ENCODE measurements around the gene RNF223.
A peak's percentile ranks its signal among the peaks of the same experiment; 100 is the strongest.
"Not testable (repeated sequence)": the region's sequence is repeated elsewhere in the genome, so short reads cannot be mapped to it uniquely, and the experiment has no call there.

RNF223 gene

DNA sequence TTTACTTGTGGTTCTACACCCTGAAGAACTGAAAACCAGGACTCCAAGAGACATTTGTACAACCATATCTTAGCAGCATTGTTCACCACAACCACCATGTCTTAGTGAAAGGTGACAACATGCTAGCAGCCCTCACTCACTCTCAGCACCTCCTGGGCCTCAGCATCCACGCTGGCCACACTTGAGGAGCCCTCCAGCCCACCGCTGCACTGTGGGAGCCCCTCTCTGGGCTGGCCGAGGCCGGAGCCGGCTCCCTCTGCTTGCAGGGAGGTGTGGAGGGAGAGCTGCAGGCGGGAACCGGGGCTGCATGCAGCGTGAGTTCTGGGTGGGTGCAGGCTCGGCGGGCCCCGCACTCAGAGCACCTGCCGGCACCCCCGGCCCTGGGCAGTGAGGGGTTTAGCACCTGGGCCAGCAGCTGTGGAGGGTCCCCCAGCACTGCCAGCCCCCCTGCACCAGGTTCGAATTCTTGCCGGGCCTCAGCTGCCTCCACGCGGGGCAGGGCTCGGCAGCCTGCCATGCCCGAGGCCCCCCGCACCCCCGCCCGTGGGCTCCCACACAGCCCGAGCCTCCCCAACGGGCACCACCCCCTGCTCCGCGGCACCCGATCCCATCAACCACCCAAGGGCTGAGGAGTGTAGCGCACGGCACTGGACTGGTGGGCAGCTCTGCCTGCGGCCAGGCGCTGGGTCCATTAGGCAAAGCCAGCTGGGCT lies 32.6 kb upstream of the RNF223 start:
- no peak for DNase-seq

GRCh38 chr1:1104152-1104551 lies 30.0 kb upstream of the RNF223 start:
- DNase-seq: not testable (repeated sequence)

DNA sequence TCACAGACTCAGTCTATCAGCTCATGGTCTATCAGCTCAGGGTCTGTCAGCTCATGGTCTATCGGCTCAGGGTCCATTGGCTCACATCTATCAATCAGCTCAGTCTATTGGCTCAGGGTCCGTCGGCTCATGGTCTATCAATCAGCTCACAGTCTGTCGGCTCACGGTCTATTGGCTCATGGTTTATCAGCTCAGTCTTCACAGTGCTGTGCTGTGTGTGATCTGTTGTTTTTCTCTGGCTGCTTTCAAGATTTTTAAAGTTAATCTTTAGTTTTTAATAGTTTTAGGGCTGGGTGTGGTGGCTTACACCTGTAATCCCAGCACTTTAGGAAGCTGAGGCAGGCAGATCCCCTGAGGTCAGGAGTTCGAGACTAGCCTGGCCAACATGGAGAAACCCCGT lies 27.4 kb upstream of the RNF223 start:
- DNase-seq: no peak

DNA sequence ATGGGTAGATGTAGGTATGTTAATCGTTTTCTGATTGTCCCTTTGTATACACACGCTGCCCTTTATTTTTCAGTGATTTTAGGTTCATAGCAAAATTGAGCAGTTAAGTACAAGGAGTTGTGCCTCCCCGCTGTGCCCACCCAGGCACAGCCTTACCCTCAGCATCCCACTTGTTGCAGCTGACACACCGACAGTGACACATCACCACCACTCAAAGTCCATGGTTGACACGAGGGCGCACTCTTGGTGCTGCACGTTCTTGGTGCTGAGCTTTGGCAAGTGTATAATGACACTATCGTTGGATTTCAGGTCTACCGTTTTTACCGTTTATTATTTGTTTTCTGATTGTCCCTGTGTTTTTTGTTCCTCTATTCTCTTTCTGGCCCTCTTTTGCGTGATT lies 26.2 kb upstream of the RNF223 start:
- no peak for DNase-seq

- DNase-seq: no peak
These were observed 25.5 kb upstream of the RNF223 start for GRCh38 chr1:1099506-1100183.

- DNase-seq: no peak
These were observed 24.7 kb upstream of the RNF223 start for GRCh38 chr1:1098681-1099421.

- not testable (repeated sequence) for DNase-seq
These were observed 22.0 kb upstream of the RNF223 start for GRCh38 chr1:1096136-1096535.

DNA sequence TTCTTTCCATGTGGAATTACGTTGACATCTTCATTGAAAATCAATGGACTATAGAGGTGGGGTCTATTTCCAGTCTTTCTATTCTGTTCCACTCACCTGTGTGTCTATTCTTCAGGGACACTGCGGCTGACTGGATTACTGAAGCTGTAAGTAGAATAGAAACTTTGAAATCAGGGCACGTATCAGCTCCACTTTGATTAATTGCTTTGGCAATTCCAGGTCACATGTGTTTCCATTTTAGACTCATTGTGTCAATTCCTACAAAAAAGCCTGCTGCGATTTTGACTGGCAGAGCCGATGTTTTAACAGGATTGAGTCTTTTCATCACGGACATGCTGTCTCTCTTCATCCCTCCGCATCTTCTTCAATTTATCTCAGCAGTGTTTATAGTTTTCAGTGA lies 20.9 kb upstream of the RNF223 start:
- DNase-seq: no peak

DNA sequence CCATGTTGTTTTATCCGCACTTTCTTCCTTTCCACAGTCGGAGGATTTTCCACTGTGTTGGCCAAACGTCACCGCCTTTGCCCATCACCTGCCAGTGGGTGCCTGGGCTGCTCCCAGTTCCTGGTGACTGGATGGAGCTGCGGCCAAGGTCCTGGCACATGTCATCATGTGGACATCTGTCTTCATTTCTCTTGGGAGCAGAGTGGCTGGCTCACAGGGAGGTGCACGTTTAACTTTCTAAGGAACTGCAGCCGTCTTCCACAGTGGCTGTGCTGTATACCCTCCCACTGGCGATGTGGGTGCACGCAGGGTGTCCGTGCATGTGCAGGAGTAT lies 19.5 kb upstream of the RNF223 start:
- DNase-seq: no peak

GRCh38 chr1:1092894-1093609 lies 18.9 kb upstream of the RNF223 start:
- no peak for DNase-seq

- DNase-seq: peak; percentile 23
These were observed 18.2 kb upstream of the RNF223 start for GRCh38 chr1:1092149-1092855.

- peak; percentile 21 for DNase-seq
These were observed 17.4 kb upstream of the RNF223 start for GRCh38 chr1:1091344-1092148.

DNA sequence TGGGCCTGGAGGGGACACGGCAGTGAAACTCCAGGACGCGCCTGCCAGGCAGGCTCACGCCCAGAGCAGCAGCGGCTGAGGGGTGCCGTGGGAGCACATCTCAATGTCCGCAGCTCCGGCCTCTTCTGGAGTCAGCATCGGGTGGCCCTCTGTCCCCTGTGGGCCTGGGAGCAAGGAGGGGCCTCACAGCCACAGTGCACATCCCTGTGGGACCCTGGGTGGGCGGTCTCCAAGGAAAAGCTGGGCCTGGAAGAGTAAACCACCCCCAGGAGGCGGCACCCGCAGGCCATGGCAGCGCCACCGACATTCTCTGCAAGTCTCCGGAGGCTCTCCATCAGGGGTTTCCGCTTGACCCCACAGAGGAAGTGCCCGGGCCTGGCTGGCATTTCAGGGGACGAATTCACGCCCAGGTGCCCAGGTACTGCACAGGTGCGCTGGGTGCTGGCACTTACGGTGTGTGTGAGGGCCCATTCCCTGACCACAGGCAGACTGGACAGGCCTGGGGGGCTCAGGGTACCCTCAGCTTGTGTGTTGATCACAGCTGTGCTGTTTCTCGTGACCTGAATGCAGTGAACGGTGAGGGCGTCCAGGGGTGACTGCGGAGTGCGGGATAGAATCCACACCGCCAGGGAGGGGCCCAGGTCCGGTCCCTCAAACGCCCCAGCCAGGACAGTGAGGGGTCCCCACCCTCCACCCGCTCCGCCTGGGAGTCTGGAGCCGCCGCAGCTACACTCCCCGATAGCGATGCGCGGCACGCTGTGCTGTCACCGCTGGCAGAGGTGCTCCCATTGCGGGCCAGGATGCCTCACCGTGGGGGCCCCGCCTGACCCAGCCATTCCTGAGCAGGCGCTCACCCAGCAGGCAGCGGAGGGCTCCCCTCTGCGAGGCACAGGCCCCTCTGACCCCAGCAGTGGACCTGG lies 16.6 kb upstream of the RNF223 start:
- peak; percentile 25 for DNase-seq

- peak; percentile 15 for DNase-seq
These were observed 15.8 kb upstream of the RNF223 start for GRCh38 chr1:1089731-1090423.

DNA sequence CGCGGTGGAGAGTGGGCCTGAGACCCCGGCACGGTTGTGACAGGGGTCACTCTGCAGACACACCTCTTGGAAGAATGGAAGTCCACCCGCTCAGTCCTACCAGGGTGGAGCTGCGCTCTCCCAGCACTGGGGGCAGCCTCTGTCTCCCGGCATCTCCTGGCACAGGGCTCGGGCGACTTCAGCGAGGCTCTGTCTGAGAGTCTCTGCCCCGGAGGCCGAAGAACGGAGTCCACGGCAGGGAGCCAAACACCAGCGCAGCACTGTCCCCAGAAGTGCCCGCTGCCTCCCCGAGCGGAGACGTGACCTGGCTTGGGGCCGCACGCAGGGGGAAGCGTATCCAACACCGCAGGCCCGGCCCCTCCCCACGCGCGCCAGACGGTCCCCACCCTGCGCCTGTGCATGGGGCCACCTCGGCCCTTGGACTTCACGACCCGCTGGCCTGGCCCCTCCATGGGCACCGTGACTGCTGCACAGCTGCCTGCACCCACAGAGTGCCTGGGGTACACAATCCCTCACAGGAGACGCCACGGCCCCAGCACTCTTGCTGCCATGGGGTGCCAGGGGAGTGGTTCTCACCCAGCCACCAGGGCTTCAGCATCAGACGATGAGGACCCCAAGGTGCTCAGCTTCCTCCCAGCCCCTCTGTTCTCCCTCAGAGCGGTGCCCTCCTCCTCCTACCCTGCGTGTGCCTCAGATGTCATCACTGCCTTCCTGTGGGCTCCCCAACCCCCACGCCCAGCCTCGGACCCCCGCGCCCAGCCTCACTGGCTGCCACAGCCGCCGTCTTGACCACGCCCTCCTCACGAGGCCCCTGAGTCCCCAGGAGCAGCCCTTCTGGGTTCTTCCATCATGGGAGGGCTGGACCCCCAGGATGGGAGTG lies 14.9 kb upstream of the RNF223 start:
- peak; percentile 23 for DNase-seq

GRCh38 chr1:1088029-1088800 lies 14.1 kb upstream of the RNF223 start:
- peak; percentile 27 for DNase-seq

DNA sequence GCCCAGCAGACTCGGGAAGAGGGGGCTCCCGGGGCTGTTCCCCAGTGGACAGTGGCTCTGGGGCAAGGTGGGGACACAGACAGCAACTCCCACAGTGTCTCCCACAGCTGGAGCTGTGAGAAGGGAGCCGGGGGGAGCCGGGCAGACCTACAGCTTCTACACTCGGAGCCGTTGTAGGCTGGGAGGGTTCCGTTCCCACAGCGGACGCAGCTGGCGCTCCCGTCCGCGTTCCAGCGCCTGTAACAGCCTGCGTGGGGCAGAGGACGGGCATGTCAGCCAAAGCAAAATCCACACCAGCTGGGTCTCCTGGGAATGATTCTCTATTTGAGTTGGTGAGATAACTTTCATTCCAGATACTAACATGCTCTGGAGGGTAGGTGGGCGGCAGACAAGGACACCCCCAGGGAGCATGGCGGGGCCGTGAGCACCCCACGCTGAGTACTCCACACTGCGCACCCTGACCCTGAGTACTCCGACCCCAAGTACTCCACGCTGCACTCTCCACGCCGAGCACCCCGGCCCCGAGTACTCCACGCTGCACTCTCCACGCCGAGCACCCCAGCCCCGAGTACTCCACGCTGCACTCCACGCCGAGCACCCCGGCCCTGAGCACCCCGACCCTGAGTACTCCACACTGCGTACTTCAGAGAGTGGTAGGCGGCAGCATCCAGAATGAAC lies 13.4 kb upstream of the RNF223 start:
- DNase-seq: peak; percentile 29

GRCh38 chr1:1086911-1087341 lies 12.8 kb upstream of the RNF223 start:
- no peak for DNase-seq

Measured in left hindlimb (tissue), 1 donor.